GM23338 (cell line): ENCODE measurements around the gene XYLT1.

ENCODE experiments used
- CREB1 ChIP-seq: fragments of 250-450 bp; sonication (Bioruptor Pico); IDR thresholded peaks from 2 replicates; pipeline ENCODE4 v1.5.0; 2020; ENCODE audit warnings: low read depth, mild to moderate bottlenecking, moderate library complexity
- EZH2 ChIP-seq: fragments of 200-600 bp; sonication (generic); IDR thresholded peaks from one replicate; pipeline ENCODE4 v1.8.0; 2017; ENCODE audit warnings: antibody characterized with exemption, mild to moderate bottlenecking, low read depth; ENCODE audit not compliant: unreplicated experiment
- EZH2phosphoT487 ChIP-seq: fragments of 200-600 bp; sonication (generic); IDR thresholded peaks from one replicate; pipeline ENCODE4 v1.8.1; 2018; ENCODE audit warnings: antibody characterized with exemption; ENCODE audit not compliant: unreplicated experiment
- POLR2AphosphoS5 ChIP-seq: IDR thresholded peaks from 2 replicates; pipeline ENCODE4 v1.6.1; 2016; ENCODE audit warnings: antibody characterized with exemption, low read depth
- STAT1 ChIP-seq: IDR thresholded peaks from one replicate; pipeline ENCODE4 v1.6.1; 2016; ENCODE audit warnings: antibody characterized with exemption; ENCODE audit not compliant: unreplicated experiment
- TF ChIP-seq, protein P1 (sequence below), 2 experiments: fragments of 200-600 bp in 1 of 2; sonication (generic) in 1 of 2; conservative IDR thresholded peaks; 2 replicates each; pipeline versions ENCODE4 v1.5.1 to v1.6.1; 2016 to 2017; ENCODE audit warnings: antibody characterized with exemption in 2 of 2, low read depth in 2 of 2, mild to moderate bottlenecking in 2 of 2, moderate library complexity in 1 of 2
- TF ChIP-seq, protein P2 (sequence below): IDR thresholded peaks from one replicate; pipeline ENCODE4 v1.6.1; 2018; ENCODE audit warnings: antibody characterized with exemption; ENCODE audit not compliant: unreplicated experiment

DNA sequence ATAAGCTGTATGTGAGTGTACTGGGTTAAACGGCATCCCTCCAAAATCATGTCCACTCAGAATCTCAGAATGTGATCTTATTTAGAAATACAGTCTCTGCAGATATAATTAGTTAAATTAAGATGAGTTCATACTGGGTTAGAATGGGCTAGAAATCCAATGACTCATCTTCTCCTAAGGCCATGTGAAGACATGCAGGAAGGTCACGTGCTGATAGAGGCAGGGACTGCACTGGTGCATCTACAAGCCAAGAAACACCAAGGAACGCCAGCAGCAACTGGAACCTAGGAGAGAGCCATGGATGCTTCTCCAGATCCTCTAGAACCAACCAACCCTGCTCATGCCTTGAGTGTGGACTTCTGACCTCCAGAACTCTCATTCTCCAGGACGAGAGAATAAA lies 241.0 kb downstream of the XYLT1 start:
- TF ChIP-seq, protein P1, sequence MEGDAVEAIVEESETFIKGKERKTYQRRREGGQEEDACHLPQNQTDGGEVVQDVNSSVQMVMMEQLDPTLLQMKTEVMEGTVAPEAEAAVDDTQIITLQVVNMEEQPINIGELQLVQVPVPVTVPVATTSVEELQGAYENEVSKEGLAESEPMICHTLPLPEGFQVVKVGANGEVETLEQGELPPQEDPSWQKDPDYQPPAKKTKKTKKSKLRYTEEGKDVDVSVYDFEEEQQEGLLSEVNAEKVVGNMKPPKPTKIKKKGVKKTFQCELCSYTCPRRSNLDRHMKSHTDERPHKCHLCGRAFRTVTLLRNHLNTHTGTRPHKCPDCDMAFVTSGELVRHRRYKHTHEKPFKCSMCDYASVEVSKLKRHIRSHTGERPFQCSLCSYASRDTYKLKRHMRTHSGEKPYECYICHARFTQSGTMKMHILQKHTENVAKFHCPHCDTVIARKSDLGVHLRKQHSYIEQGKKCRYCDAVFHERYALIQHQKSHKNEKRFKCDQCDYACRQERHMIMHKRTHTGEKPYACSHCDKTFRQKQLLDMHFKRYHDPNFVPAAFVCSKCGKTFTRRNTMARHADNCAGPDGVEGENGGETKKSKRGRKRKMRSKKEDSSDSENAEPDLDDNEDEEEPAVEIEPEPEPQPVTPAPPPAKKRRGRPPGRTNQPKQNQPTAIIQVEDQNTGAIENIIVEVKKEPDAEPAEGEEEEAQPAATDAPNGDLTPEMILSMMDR (conservative IDR thresholded peaks at IDR 0.05; ENCODE audit: low read depth in 2 of 2) = no peak
- TF ChIP-seq EZH2phosphoT487 (no peak), POLR2AphosphoS5 (no peak), STAT1 (no peak), CREB1 (no peak), EZH2 (no peak)
- TF ChIP-seq, protein P2, sequence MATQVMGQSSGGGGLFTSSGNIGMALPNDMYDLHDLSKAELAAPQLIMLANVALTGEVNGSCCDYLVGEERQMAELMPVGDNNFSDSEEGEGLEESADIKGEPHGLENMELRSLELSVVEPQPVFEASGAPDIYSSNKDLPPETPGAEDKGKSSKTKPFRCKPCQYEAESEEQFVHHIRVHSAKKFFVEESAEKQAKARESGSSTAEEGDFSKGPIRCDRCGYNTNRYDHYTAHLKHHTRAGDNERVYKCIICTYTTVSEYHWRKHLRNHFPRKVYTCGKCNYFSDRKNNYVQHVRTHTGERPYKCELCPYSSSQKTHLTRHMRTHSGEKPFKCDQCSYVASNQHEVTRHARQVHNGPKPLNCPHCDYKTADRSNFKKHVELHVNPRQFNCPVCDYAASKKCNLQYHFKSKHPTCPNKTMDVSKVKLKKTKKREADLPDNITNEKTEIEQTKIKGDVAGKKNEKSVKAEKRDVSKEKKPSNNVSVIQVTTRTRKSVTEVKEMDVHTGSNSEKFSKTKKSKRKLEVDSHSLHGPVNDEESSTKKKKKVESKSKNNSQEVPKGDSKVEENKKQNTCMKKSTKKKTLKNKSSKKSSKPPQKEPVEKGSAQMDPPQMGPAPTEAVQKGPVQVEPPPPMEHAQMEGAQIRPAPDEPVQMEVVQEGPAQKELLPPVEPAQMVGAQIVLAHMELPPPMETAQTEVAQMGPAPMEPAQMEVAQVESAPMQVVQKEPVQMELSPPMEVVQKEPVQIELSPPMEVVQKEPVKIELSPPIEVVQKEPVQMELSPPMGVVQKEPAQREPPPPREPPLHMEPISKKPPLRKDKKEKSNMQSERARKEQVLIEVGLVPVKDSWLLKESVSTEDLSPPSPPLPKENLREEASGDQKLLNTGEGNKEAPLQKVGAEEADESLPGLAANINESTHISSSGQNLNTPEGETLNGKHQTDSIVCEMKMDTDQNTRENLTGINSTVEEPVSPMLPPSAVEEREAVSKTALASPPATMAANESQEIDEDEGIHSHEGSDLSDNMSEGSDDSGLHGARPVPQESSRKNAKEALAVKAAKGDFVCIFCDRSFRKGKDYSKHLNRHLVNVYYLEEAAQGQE = no peak
